Progenitor cell of endocrine pancreas (in vitro differentiated cells): ENCODE results near the gene TRAF1. TPM values are rescaled to one million over a fixed set of nuclear protein-coding genes. Genes with fewer than 3 reads are reported as not detected.

ENCODE experiments used
- DNase-seq: peaks from one replicate; pipeline ENCODE4 v3.0.0; 2021; ENCODE audit warnings: low spot score; ENCODE audit not compliant: unreplicated experiment
- H3K27ac Mint-ChIP-seq: 2 replicates; pipeline ENCODE4 v1.8.0; 2021; ENCODE audit warnings: mild to moderate bottlenecking, moderate library complexity, mixed read lengths
- H3K27me3 Mint-ChIP-seq: 2 replicates; pipeline ENCODE4 v1.8.0; 2021; ENCODE audit warnings: mixed read lengths
- H3K36me3 Mint-ChIP-seq: 2 replicates; pipeline ENCODE4 v1.8.0; 2022; ENCODE audit warnings: mixed read lengths; ENCODE audit not compliant: insufficient read depth
- H3K4me1 Mint-ChIP-seq: 2 replicates; pipeline ENCODE4 v1.8.0; 2021; ENCODE audit warnings: low read depth, mixed read lengths
- H3K4me3 Mint-ChIP-seq: 2 replicates; pipeline ENCODE4 v1.8.0; 2021; ENCODE audit warnings: low read depth, mild to moderate bottlenecking, moderate library complexity, mixed read lengths
- H3K9me3 Mint-ChIP-seq: 2 replicates; pipeline ENCODE4 v1.8.0; 2021; ENCODE audit warnings: low read depth, mixed read lengths
- total RNA-seq: library from RNA; stranded (reverse); gene quantifications from 2 replicates; pipeline ENCODE4 v1.2.1, GENCODE V29; 2021
- TF ChIP-seq, protein P1 (sequence below): fragments of 200-600 bp; sonication (generic); IDR thresholded peaks from one replicate; pipeline ENCODE4 v1.5.0; 2021; ENCODE audit warnings: antibody characterized with exemption, mild to moderate bottlenecking; ENCODE audit not compliant: unreplicated experiment

The TRAF1 gene
- total RNA-seq, 1 donor from 2014 or later: 6.7 TPM

DNA sequence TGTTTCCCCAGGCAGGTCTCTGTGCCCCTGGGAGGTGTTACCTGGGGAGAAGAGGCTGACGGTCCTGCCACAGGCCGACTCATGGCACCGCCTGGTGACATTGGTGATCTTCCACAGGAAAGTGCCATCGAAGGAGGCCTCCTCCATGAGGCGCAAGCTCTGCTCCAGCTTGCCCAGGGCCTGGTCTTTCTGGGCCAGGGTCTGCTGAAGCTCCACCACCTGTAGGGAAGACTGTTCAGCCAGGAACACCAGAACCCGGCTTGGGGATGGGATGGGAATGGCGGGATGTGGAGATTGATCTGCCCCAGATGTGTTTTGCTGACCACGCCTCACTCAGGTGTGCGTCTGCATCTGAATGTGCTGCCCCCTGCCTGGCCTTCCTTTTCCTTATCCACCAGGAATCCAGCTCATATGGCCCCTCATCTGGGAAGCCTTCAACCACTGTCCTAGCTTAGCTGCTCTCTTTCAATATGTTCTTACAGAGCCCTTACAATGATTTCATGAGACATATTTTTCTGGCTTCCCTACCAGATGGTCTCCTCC lies 15.2 kb downstream of the TRAF1 start:
- DNase-seq: no peak
- Mint-ChIP-seq H3K27me3 (no peaks in the 10 kb centered on the region), H3K4me3 (no peak overlapping the region), H3K36me3 (peaks cover 2% of the 10 kb centered on the region), H3K4me1 (no peaks in the 10 kb centered on the region), H3K9me3 (no peaks in the 10 kb centered on the region), H3K27ac (no peak overlapping the region)
- TF ChIP-seq, protein P1, sequence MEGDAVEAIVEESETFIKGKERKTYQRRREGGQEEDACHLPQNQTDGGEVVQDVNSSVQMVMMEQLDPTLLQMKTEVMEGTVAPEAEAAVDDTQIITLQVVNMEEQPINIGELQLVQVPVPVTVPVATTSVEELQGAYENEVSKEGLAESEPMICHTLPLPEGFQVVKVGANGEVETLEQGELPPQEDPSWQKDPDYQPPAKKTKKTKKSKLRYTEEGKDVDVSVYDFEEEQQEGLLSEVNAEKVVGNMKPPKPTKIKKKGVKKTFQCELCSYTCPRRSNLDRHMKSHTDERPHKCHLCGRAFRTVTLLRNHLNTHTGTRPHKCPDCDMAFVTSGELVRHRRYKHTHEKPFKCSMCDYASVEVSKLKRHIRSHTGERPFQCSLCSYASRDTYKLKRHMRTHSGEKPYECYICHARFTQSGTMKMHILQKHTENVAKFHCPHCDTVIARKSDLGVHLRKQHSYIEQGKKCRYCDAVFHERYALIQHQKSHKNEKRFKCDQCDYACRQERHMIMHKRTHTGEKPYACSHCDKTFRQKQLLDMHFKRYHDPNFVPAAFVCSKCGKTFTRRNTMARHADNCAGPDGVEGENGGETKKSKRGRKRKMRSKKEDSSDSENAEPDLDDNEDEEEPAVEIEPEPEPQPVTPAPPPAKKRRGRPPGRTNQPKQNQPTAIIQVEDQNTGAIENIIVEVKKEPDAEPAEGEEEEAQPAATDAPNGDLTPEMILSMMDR: no peak

DNA sequence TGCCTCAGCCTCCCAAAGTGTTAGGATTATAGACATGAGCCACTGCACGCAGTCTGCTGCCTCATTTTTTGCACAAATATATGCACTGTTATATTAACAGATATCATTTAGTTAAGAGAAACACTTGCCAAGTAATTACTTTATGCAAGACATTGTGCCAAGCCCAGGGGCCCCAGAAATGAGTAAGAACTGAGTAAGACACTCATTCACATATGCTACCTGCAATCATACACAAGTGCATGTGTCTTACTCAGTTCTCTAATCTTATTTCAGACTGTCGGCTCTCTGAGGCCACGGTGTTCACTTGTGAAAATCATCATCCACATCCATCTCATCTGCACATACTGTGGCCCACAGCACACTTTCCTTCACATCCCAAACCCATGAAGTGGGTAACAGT lies 16.0 kb downstream of the TRAF1 start:
- H3K4me1 Mint-ChIP-seq: no peaks in the 10 kb centered on the region
- H3K4me3 Mint-ChIP-seq: no peak overlapping the region
- TF ChIP-seq, protein P1: no peak
- no peaks in the 10 kb centered on the region for H3K27me3 Mint-ChIP-seq
- no peaks in the 10 kb centered on the region for H3K9me3 Mint-ChIP-seq
- peaks cover 2% of the 10 kb centered on the region for H3K36me3 Mint-ChIP-seq
- no peak for DNase-seq
- H3K27ac Mint-ChIP-seq: no peak overlapping the region

DNA sequence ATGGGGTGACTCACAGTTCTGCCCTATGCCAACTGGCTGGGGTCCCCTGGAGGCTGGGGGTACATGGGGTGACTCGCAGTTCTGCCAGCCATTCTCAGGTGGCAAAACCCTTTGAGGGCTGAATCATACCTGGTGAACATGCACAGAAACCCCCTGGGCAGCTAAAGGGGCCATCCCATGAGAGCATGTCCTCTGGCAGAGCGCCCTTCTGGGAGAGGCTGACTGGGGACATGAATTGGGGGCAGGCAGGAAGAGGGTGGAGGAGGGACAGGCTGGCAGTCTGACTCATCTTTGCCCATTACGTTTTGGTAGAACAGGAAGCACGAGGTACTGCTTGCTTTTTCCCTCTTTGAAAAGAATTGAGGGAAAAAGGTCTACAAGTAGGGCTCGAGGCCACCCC lies 16.7 kb downstream of the TRAF1 start:
- Mint-ChIP-seq H3K36me3 (peaks cover 2% of the 10 kb centered on the region), H3K27me3 (no peaks in the 10 kb centered on the region), H3K4me1 (no peaks in the 10 kb centered on the region), H3K9me3 (no peaks in the 10 kb centered on the region), H3K4me3 (no peak overlapping the region), H3K27ac (no peak overlapping the region)
- TF ChIP-seq, protein P1: no peak
- no peak for DNase-seq

DNA sequence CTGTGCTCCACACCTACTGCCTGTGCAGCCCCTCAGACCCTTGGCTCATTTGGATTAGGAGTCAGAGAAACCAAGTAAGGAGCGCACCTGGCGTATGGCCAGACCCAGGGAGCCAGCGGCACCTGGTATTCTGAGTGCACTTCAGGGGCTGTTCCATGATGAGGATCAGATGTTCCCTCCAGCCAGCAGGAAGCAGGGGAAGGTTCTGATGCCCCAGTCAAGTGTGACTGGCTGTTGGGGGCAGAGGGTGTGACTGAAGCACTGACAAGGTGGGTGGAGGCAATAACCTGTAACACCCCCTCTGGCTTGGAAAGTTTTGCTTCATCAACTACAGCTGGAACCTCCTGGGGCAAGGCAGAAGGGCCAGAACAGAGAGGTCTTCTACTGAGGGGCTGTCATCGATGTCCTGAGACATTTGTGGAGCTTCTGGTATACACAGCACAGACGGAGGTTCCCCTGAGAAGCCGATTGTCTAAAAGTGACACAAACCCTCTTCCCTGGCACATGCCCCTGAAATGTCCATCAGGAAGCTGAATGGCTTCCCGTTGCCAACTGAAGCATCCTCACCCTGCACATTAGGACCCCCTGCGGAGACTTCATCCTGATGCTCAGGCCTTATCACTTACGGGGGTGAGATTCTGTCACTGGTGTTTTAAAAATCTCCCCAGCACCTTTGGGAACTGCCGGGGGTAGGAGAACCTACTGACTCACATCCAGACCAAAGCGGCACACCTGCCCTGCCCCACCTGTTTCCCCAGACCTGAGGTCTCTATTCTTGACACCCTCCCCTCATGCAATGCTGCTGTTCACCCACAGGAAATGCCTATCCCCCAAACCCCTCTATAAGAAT lies 21.1 kb downstream of the TRAF1 start:
- H3K27me3 Mint-ChIP-seq: no peaks in the 10 kb centered on the region
- TF ChIP-seq, protein P1: no peak
- no peak overlapping the region for H3K27ac Mint-ChIP-seq
- H3K36me3 Mint-ChIP-seq: no peaks in the 10 kb centered on the region
- no peaks in the 10 kb centered on the region for H3K9me3 Mint-ChIP-seq
- no peak for DNase-seq
- H3K4me1 Mint-ChIP-seq: no peaks in the 10 kb centered on the region
- no peak overlapping the region for H3K4me3 Mint-ChIP-seq

DNA sequence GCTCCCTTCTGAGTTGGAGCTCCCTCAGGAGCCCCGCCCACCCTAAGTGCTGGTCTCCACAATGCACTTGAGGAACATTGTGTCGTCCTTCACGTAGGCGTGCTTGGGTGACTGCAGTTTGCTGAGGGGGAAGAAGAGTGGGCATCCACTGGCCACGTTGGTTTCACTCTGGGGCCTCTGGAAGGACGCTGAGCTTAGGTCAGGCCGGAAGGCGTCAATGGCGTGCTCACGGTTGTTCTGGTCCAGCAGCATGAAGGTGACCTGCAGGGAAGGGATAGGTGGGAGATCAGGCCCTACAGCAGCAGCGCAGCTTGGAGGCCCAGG lies 21.7 kb downstream of the TRAF1 start:
- Mint-ChIP-seq H3K27me3 (no peaks in the 10 kb centered on the region), H3K4me1 (no peaks in the 10 kb centered on the region), H3K27ac (no peak overlapping the region), H3K36me3 (no peaks in the 10 kb centered on the region), H3K4me3 (no peak overlapping the region), H3K9me3 (no peaks in the 10 kb centered on the region)
- TF ChIP-seq, protein P1: no peak
- DNase-seq: no peak
